Left colon (tissue), 2 donors: ENCODE results near the gene DPYD. TPM values are rescaled to one million over a fixed set of nuclear protein-coding genes. Genes with fewer than 3 reads are reported as not detected.

Experiments used
- ATAC-seq: fragments of 200-7000 bp; cut with Tn5 transposase; one replicate; pipeline ENCODE4 v1.9.1; 2020; ENCODE audit warnings: mild to moderate bottlenecking, moderate library complexity
- DNase-seq, 2 donors: peaks; one replicate each; pipeline ENCODE4 v3.0.0-alpha.2; 2020
- intact Hi-C, 2 donors: fragments of 100-400 bp; cut with DNase I in 1 of 2; cut with micrococcal nuclease in 1 of 2; formaldehyde crosslinking; loops; one replicate each; pipeline versions ENCODE4 v1.11.2 to v1.14.0; 2022; cut with DNase I, micrococcal nuclease
- total RNA-seq, 2 donors: library from RNA; stranded (reverse); fragmentation: NEBNext Ultra II Directional; extraction: Animal tissue kit (Norgen Biotek cat#: 25700); gene quantifications; one replicate each; pipeline ENCODE4 v1.2.1, GENCODE V29; 2021
- donor health status: DM: no; HTN: no; CAD: no.
- donor health status: DM: yes; HTN: yes; CAD: no.

The DPYD gene
- total RNA-seq, 2 donors from 2014 or later = 10.6 to 12.9 TPM

GRCh38 chr1:97654876-97655585 lies 265.8 kb downstream of the DPYD start:
- no peak for ATAC-seq
- intact Hi-C loops = no loop called here

GRCh38 chr1:97651250-97651649 lies 269.6 kb downstream of the DPYD start:
- no peak for ATAC-seq
- intact Hi-C loops = no loop called here

More at GRCh38 chr1:97654876-97655585, 265.8 kb downstream of the DPYD start:
- no peak for DNase-seq

DNA sequence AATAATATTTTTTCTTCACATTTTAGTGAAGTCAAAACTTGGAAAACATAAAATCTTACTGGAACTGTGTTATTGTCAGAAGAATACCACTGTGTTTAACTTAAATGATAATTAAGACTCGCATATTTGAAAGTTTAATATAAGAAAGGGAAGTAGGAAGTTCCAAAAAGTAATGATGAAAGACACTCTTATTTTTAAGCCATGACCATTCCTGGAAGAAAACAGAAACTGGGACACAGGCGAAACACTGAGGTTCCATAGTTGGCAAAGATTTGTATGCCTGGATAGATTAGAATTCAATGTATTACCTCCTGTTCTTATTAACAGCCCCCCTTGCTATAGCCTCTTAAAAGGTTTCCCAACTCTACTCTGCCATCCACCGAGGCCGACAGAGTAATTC lies 271.2 kb downstream of the DPYD start:
- DNase-seq = no peak
- intact Hi-C loops = no loop called here
- ATAC-seq = no peak

More at GRCh38 chr1:97651250-97651649, 269.6 kb downstream of the DPYD start:
- no peak for DNase-seq

DNA sequence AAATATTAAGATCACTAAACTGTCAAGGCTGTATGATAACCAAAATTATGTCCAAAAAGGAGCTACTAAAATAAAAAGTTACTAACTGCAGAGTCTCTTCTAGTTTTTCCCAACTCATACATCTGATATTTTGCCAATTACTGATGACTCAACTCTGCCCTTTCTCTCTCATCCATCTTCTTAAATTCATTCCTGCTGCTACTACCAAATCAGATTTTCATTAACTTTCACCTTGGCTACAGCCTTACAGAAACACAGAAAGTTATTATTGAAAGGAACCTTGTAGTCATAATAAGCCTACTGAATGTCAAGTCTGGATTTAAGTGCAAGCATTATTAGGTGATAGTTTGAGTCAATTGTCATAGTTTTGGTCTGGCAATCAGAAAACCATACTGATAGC lies 273.1 kb downstream of the DPYD start:
- DNase-seq = no peak
- intact Hi-C loops = no loop called here
- no peak for ATAC-seq

- DNase-seq = no peak
- no peak for ATAC-seq
- intact Hi-C loops = no loop called here
Observed at GRCh38 chr1:97646071-97646470, 274.8 kb downstream of the DPYD start.

GRCh38 chr1:97640677-97641076 lies 280.2 kb downstream of the DPYD start:
- intact Hi-C loops = no loop called here
- DNase-seq = no peak
- ATAC-seq = no peak

- ATAC-seq (no peak), DNase-seq (no peak)
- intact Hi-C loops = no loop called here
Observed at GRCh38 chr1:97636941-97637340, 283.9 kb downstream of the DPYD start.

GRCh38 chr1:97634758-97635157 lies 286.1 kb downstream of the DPYD start:
- DNase-seq = no peak

DNA sequence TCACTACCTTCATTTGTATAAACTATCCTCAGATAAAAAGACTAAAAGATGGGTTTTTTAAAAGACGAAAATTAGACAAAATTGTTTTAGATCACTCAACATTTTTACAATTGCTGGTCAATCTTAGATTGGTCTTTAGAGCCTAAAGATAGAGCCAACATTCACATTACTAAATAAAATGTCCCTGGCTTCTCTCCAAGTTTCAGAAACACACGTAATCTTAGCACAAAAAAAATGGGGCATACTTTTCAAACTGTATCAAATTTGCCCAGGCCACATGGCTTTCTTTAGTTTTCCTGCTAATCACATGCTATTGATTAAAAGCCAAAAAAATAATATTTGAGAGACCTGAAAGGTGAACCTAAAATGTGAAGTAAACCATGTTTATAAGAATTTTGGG lies 288.1 kb downstream of the DPYD start:
- DNase-seq (no peak), ATAC-seq (no peak)
- intact Hi-C loops = no loop called here

More at GRCh38 chr1:97634758-97635157, 286.1 kb downstream of the DPYD start:
- intact Hi-C loops = no loop called here
- no peak for ATAC-seq

DNA sequence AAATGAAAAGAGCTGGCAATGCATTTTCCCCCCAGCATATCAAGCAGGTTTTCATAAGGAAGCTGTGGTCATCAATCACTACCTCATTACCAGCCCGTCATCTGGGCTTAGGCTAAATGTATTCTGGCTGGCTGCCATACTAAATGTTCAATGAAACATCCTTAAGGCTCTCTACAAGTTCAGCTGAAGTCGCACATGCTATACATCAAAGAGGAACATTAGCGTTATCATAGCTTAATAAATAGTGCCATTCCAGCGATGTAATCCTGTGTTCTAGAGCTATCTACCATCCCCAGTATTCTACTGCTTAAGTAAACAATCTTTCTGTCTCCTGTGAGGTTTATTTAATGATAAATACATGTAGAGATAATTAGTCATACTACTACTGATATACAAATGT lies 288.8 kb downstream of the DPYD start:
- intact Hi-C loops = no loop called here
- DNase-seq (no peak), ATAC-seq (no peak)

DNA sequence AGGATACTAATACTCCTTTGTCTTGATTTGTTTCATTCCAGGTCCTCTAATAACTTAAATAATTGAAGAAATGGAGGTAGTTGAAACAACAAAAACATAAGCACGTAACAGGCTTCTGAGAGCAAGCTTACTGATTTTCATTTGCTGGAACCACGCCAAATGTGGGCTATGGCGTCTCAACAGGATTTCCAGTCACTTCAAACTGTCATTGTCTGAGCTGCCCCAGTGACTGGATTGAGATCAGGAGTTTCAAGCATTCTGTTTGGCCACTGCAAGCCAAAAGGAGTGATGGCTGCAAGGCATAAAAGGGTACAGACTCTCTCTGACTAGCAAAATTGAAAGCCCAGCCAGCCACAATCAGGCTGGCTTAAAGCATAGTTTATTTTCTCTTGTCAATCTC lies 289.9 kb downstream of the DPYD start:
- DNase-seq = no peak
- no peak for ATAC-seq
- intact Hi-C loops = no loop called here

- no peak for ATAC-seq
- intact Hi-C loops = no loop called here
- no peak for DNase-seq
Observed at GRCh38 chr1:97630281-97630680, 290.6 kb downstream of the DPYD start.

DNA sequence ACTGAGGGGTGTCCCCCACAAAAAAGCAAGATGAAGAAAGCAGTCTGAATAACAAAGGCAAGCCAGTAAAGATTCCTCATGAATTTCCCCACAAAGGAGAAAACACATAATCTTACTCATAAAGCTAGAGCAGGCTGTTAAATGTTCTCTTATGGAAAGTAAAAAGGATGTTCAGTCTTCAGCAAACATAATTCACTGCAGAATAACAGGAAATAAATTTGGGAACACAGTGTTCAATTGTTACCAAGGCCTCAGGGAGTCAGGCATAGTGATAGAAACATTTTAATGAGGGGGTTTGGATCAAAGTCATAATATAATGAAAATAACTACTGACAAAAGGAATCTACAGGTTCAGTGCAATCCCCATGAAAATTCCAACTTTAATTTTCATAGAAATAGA lies 297.6 kb downstream of the DPYD start:
- intact Hi-C loops = no loop called here
- no peak for ATAC-seq
- DNase-seq = no peak

GRCh38 chr1:97621955-97622354 lies 298.9 kb downstream of the DPYD start:
- ATAC-seq (peak; percentile 59), DNase-seq (no peak)
- intact Hi-C loops = no loop called here

GRCh38 chr1:97619706-97620105 lies 301.1 kb downstream of the DPYD start:
- DNase-seq (no peak), ATAC-seq (no peak)
- intact Hi-C loops = no loop called here

- intact Hi-C loops = no loop called here
- ATAC-seq = no peak
- no peak for DNase-seq
Observed at GRCh38 chr1:97610748-97611147, 310.1 kb downstream of the DPYD start.

DNA sequence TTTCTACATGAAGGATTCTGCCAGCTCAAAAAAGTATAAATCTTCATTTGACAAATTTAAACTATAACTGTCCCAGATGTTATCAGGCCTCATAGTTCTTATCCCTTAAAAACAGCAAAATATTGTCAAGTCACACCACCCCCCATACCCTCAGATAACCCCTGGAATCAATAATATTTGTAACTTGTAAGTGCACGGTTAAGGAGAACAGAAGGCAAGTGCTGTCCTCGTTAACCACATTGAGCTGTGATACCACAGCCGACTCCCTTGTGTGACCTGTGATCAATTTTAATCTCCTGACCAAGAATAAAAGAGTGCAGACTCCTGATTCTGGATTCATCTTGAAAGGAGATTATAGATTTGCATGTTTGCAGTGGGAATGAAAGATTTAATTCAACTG lies 310.7 kb downstream of the DPYD start:
- intact Hi-C loops = no loop called here
- ATAC-seq = no peak
- no peak for DNase-seq

- ATAC-seq = no peak
- DNase-seq = no peak
- intact Hi-C loops = no loop called here
Observed at GRCh38 chr1:97608272-97608671, 312.6 kb downstream of the DPYD start.

GRCh38 chr1:97603776-97604175 lies 317.1 kb downstream of the DPYD start:
- no peak for ATAC-seq
- no peak for DNase-seq
- intact Hi-C loops = no loop called here

- DNase-seq = no peak
- intact Hi-C loops = no loop called here
Observed at GRCh38 chr1:97603218-97603617, 317.6 kb downstream of the DPYD start.

DNA sequence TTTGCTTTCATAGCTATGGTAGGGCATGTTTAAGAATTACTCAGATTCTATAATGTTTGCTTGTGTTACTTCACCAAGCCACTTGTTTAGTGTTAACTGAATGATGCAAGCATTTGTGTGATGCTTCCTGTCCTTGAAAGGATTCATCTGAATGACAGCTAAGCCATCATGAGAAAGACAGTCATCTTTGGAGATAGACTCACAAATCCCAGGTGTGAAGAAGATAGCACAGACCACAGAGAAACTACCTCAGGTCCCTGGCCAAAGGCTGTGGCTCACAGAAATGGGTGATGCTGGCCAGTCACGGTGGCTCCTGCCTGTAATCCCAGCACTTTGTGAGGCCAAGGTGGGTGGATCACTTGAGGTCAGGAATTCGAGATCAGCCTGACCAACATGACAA lies 321.4 kb downstream of the DPYD start:
- ATAC-seq (no peak), DNase-seq (no peak)
- intact Hi-C loops = no loop called here

More at GRCh38 chr1:97603218-97603617, 317.6 kb downstream of the DPYD start:
- no peak for ATAC-seq
